AG08395 (cell line): ENCODE data around the gene LRRFIP2.
"Not testable (repeated sequence)": the region's sequence is repeated elsewhere in the genome, so short reads cannot be mapped to it uniquely, and the experiment has no call there.

ENCODE experiments used
- DNase-seq: peaks from one replicate; pipeline ENCODE4 v3.0.0; 2012; ENCODE audit warnings: mixed read lengths, low spot score

Gene LRRFIP2

GRCh38 chr3:37174532-37175126, at the start of gene LRRFIP2:
Gene LRRFIP2 (minus strand): TSS chr3:37174582. CDS start chr3:37148983, 25,599 bp downstream.
- peak; percentile 51 for DNase-seq

- no peak for DNase-seq
These were observed 49.2 kb upstream of the LRRFIP2 start for GRCh38 chr3:37223576-37223975.

GRCh38 chr3:37223141-37223558, 48.8 kb upstream of the LRRFIP2 start:
- no peak for DNase-seq

GRCh38 chr3:37222542-37222941, 48.2 kb upstream of the LRRFIP2 start:
- not testable (repeated sequence) for DNase-seq

GRCh38 chr3:37221407-37221806, 47.0 kb upstream of the LRRFIP2 start:
- DNase-seq: peak; percentile 75

GRCh38 chr3:37219266-37219665, 44.9 kb upstream of the LRRFIP2 start:
- no peak for DNase-seq

- no peak for DNase-seq
These were observed 43.8 kb upstream of the LRRFIP2 start for GRCh38 chr3:37218206-37218605.

- no peak for DNase-seq
These were observed 42.9 kb upstream of the LRRFIP2 start for GRCh38 chr3:37217098-37217849.

- no peak for DNase-seq
These were observed 42.3 kb upstream of the LRRFIP2 start for GRCh38 chr3:37216597-37217097.

GRCh38 chr3:37214076-37214475, 39.7 kb upstream of the LRRFIP2 start:
- DNase-seq: no peak

- DNase-seq: peak; percentile 46
These were observed 35.8 kb upstream of the LRRFIP2 start for GRCh38 chr3:37210230-37210629.

GRCh38 chr3:37208576-37208975, 34.2 kb upstream of the LRRFIP2 start:
- not testable (repeated sequence) for DNase-seq

GRCh38 chr3:37208008-37208407, 33.6 kb upstream of the LRRFIP2 start:
- not testable (repeated sequence) for DNase-seq

- DNase-seq: peak; percentile 53
These were observed 31.7 kb upstream of the LRRFIP2 start for GRCh38 chr3:37206041-37206440.

GRCh38 chr3:37204314-37204713, 29.9 kb upstream of the LRRFIP2 start:
- no peak for DNase-seq

GRCh38 chr3:37202035-37202434, 27.7 kb upstream of the LRRFIP2 start:
- peak; percentile 15 for DNase-seq

- DNase-seq: no peak
These were observed 25.8 kb upstream of the LRRFIP2 start for GRCh38 chr3:37200141-37200540.

- DNase-seq: peak; percentile 44
These were observed 24.6 kb upstream of the LRRFIP2 start for GRCh38 chr3:37198996-37199395.

- no peak for DNase-seq
These were observed 24.2 kb upstream of the LRRFIP2 start for GRCh38 chr3:37198547-37198946.

GRCh38 chr3:37197810-37198371, 23.5 kb upstream of the LRRFIP2 start:
- DNase-seq: peak; percentile 78

GRCh38 chr3:37194533-37194932, 20.2 kb upstream of the LRRFIP2 start:
- no peak for DNase-seq

GRCh38 chr3:37190667-37191066, 16.3 kb upstream of the LRRFIP2 start:
- no peak for DNase-seq

- no peak for DNase-seq
These were observed 14.7 kb upstream of the LRRFIP2 start for GRCh38 chr3:37189109-37189508.
